Activated T-cell treated with anti-CD3 and anti-CD28 coated beads for 48 hours (primary cell): ENCODE measurements around the gene MXRA5.
"Not testable (repeated sequence)": the region's sequence is repeated elsewhere in the genome, so short reads cannot be mapped to it uniquely, and the experiment has no call there.

Experiments
- DNase-seq: peaks from one replicate; pipeline ENCODE4 v3.0.0-alpha.2; 2020; ENCODE audit warnings: low read depth

Gene MXRA5

DNA sequence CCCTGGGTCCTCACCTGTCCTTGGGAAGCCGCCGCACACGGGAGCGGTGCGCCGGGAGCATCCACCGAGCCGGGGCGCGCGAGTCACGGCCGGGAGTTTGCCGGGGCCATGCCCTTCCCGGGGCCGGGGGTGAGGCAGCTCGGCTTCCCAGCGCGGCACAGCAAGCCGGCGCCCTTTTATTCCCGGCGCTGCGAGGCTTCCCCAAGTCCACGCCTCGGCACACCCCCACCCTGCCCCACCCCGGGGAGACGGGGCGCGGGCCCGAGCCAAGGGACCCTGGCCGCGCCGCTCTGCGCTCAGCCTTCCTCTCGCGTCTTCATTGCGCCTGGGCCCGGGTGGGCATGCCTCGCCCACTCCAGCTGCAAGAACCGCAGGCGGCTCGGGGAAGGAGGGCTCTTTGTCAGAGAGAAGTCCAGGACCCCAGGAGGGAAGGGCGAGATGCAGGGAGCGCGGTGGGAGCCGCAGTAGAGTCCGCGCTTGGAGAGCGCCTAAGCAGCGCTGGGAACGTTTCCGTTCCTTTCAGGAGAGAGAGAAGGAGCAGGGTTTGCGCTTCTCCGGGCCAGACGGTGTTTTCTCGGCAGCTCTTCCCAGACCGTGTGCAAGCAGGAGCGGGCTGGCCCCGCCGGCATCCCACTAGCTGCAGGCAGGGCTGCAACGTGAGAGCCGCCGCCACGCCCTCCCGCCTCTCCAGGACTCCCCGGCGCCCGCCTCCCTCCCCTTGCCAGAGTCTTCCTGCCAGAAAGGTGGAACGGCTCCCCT is at the start of gene MXRA5:
Gene MXRA5 (minus strand): TSS at position 152 of the 759 bp plus-strand sequence. CDS start 2,819 bp downstream, outside the sequence.
- DNase-seq, result no peak

GRCh38 chrX:3393581-3394111 is 47.2 kb upstream of the MXRA5 start:
- no peak for DNase-seq

DNA sequence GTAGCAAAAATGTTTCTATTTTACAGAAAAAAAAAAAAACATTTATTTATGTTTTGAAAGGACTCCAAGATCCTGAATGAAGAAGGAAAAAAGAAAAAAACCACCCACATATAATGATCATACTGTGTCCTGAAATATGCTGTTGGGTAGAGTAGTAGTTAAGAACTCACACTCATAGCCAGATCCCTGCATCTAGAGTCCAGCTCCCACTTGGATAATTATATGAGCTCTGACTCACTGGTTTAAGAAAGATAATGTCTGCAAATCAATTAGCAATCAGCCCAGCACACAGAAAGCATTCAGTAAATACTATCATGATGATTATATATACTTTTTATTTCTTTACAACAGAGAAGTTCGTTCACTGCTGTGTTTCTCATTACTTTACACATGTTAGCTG is 46.7 kb upstream of the MXRA5 start:
- no peak for DNase-seq

DNA sequence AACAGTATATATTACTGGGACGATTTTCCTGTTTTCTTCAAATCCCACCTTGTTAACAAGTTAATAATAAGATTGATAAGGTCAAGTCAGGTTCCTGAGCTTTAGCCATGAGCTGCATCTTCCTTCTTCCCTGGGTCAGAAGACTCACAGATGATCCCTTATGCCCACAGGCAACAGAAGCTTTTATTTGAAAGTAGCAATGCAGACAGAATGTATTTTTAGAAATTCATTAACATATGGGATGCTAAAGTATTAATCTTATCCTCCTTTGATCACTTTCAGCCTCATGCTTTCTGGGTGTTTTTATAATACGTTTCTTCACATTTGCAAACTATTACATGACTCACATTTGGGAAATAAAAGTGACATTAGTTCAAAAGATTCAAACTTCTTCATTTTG is 42.0 kb upstream of the MXRA5 start:
- no peak for DNase-seq

DNA sequence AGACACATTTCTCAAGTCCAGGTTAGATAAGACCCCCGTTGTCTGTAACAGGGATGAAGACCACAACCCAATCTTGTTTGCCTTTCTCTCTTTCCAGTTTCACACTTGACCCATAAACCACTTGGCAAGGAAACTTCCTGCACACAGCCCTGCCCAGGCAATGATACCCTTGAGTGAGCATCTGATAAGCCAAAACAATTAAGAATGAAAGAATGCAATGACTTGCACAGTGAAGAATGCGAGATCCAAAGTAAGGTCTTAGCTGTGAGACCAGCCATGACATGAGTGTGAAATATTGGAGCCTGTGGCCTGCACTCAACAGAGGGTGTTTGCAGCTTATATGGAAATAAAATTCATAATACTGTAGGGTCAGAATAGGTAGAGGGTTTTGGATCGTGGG is 37.9 kb upstream of the MXRA5 start:
- no peak for DNase-seq

- DNase-seq, result no peak
These were observed 34.2 kb upstream of the MXRA5 start for GRCh38 chrX:3380603-3381002.

DNA sequence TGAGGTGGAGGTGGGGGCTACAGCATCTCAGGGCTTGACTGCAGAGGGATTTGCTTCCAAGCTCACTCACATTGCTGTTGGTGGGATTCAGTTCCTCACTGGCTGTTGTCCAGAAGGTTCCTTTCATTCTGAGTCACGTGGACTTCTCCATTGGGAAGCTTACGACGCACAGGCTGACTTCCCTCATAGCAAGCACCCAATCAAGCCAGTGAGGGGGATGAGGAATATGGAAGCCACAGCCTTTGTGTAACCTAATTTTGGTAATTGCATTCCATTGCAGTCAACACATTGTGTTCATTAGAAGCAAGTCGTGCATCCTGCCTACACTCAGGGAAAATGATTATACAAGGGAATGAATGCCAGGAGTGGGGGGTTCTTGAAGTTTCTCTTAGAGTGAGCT is 32.7 kb upstream of the MXRA5 start:
- no peak for DNase-seq

- DNase-seq, result no peak
These were observed 31.7 kb upstream of the MXRA5 start for GRCh38 chrX:3378156-3378555.

- DNase-seq, result no peak
These were observed 31.1 kb upstream of the MXRA5 start for GRCh38 chrX:3377560-3377959.

GRCh38 chrX:3375878-3376508 is 29.5 kb upstream of the MXRA5 start:
- not testable (repeated sequence) for DNase-seq

GRCh38 chrX:3374108-3374800 is 27.8 kb upstream of the MXRA5 start:
- no peak for DNase-seq

GRCh38 chrX:3371163-3371562 is 24.7 kb upstream of the MXRA5 start:
- DNase-seq, result no peak

DNA sequence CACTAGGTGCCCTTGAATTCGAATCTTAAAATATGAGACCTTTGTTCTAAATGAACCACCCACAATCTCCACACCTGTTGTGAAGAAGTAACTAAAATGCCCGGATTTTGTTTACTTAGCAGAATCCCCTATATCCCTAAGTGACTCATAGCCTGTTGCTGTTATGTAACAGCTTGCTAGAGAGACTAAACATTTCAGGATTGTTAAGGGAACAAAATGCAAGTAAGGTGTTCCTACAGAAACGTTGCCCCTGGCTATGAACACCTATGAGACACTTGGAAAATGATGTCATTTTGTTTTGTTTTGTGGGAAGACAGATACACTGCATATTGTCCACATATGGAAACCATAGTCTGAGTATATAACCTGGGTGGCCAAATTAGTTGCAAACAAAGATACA is 24.2 kb upstream of the MXRA5 start:
- no peak for DNase-seq

DNA sequence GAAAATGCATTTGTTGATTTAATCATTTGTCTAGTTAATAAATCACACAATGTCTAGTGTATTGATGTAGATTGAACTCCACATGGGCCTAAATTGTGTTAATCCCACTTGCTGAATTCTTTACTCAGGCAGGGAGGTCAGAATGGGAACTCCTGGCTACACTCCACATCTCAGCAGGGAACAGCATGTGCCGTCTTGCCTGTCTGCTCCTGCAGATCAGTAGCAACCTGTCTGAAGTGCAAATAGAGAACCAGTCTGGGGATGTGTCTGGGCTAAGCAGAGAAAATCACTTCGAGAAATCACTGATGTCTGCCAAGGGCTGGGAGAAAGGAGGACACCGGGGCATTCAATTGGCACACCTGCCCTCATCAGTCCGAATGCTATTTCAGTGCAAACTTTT is 16.5 kb upstream of the MXRA5 start:
- DNase-seq, result no peak

DNA sequence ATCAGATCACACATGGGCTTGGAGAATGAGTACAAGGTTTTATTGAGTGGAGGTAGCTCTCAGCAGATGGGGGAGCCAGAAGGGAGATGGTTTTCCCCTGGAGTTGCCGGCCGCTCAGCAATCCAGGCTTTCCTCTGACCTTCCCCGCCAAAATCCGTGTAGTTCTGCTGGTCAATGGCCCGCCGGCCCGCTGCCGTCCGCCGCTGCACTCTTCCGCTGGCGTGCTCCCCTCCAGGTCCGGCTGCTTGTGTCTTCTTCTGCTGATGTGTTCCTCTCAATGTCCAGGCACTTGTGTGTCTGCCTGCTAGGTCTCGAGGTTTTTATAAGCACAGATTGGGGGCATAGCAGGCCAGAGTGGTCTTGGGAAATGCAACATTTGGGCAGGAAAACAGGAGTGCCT is 14.4 kb upstream of the MXRA5 start:
- no peak for DNase-seq

- not testable (repeated sequence) for DNase-seq
These were observed 6.3 kb upstream of the MXRA5 start for GRCh38 chrX:3352741-3353140.

- no peak for DNase-seq
These were observed 4.8 kb upstream of the MXRA5 start for GRCh38 chrX:3351276-3351675.

- no peak for DNase-seq
These were observed 1.7 kb upstream of the MXRA5 start for GRCh38 chrX:3348191-3348590.

- DNase-seq, result no peak
These were observed 916 bp downstream of the MXRA5 start for GRCh38 chrX:3345281-3346191.

DNA sequence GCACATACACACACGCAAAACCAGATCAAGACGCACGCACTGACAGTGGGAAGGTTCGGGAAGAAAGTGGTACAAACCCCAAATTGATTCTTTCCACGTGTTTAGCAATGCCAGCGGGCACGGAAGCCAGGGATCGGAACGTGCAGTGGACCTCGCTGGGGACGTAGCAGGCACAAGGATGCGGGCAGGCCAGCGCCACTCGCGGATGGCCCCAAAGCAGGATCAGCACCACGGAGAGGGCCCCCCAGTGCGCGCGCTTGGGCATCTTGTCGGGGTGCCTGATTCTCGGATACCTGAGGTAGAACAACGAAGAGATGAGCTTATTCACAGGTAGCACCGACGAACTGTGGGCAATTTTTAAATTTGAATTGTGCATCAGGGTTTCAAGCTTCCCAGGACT is 2.9 kb downstream of the MXRA5 start:
- DNase-seq, result not testable (repeated sequence)

- DNase-seq, result no peak
These were observed 6.4 kb downstream of the MXRA5 start for GRCh38 chrX:3340016-3340415.

DNA sequence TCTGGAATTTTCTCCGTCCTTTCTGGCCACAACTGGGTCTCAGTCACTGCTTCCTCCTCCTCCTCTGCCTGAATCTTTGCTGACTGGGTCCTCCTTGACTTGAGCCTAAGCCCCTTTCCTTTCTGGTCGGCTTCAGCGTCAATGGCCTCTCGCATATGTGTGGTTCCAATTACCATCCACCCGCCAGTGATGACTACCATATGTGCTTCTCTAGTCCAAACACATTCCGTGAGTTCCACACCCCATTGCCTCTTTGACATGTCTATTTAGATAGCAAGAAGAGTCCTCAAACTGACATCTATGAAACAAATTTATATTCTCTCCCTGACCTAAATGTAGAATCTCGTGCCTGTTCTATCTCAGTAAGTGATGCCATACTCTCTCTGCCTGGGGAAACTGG is 19.8 kb downstream of the MXRA5 start:
- no peak for DNase-seq
